DND-41 (cell line): Measurements from ENCODE around the gene NHERF2.

Source experiments
- ATAC-seq: fragments of 200-7000 bp; cut with Tn5 transposase; 3 replicates; pipeline ENCODE4 v1.9.1; 2021; ENCODE audit warnings: low read depth; ENCODE audit not compliant: insufficient read depth
- DNase-seq: peaks from one replicate; pipeline ENCODE4 v3.0.0-alpha.2; 2020
- H2AFZ ChIP-seq: 2 replicates; pipeline ENCODE4 v1.6.0; 2012; ENCODE audit warnings: low read depth, low read length
- H3K27ac ChIP-seq: 2 replicates; pipeline ENCODE4 v1.5.1; 2012; ENCODE audit warnings: low read length, inconsistent platforms
- H3K27me3 ChIP-seq: fragments of 200-600 bp; sonication (generic); 2 replicates; pipeline ENCODE4 v1.6.0; 2012; ENCODE audit warnings: low read length, mild to moderate bottlenecking, inconsistent platforms; ENCODE audit not compliant: insufficient read depth, poor library complexity
- H3K36me3 ChIP-seq: 2 replicates; pipeline ENCODE4 v1.5.1; 2012; ENCODE audit warnings: low read length, inconsistent platforms; ENCODE audit not compliant: insufficient read depth
- H3K4me1 ChIP-seq: 2 replicates; pipeline ENCODE4 v1.5.1; 2012; ENCODE audit warnings: mild to moderate bottlenecking, low read length; ENCODE audit not compliant: insufficient read depth
- H3K4me2 ChIP-seq: 2 replicates; pipeline ENCODE4 v1.6.0; 2012; ENCODE audit warnings: mild to moderate bottlenecking, moderate library complexity, low read length, inconsistent platforms; ENCODE audit not compliant: insufficient read depth
- H3K4me3 ChIP-seq, 2 experiments: fragments of 200-600 bp in 1 of 2; shearing (Covaris generic) in 1 of 2; 2 replicates each; pipeline ENCODE4 v1.5.1; 2012 to 2016; ENCODE audit warnings: inconsistent platforms in 2 of 2, low read length in 2 of 2, mild to moderate bottlenecking in 2 of 2, low read depth in 1 of 2, moderate library complexity in 1 of 2
- H3K79me2 ChIP-seq: 2 replicates; pipeline ENCODE4 v1.6.0; 2012; ENCODE audit warnings: low read length, inconsistent platforms; ENCODE audit not compliant: insufficient read depth
- H3K9ac ChIP-seq: 2 replicates; pipeline ENCODE4 v1.6.0; 2012; ENCODE audit warnings: low read depth, mild to moderate bottlenecking, inconsistent platforms, low read length, moderate library complexity
- H3K9me3 ChIP-seq: 2 replicates; pipeline ENCODE4 v1.5.1; 2012; ENCODE audit warnings: low read length, moderate library complexity, mild to moderate bottlenecking, inconsistent platforms; ENCODE audit not compliant: insufficient read depth, severe bottlenecking
- H4K20me1 ChIP-seq: 2 replicates; pipeline ENCODE4 v1.6.0; 2012; ENCODE audit warnings: low read length; ENCODE audit not compliant: insufficient read depth
- CTCF ChIP-seq: IDR thresholded peaks from 2 replicates; pipeline ENCODE4 v1.5.1; 2012; ENCODE audit warnings: borderline replicate concordance, low read length, moderate library complexity, mild to moderate bottlenecking; ENCODE audit not compliant: poor library complexity, severe bottlenecking; ENCODE audit errors: extremely low read depth
- EZH2 ChIP-seq: IDR thresholded peaks from 3 replicates; pipeline ENCODE4 v1.6.1; 2012; ENCODE audit warnings: borderline replicate concordance, low read depth, mild to moderate bottlenecking, moderate library complexity, low read length, inconsistent platforms; ENCODE audit not compliant: severe bottlenecking

Gene NHERF2

DNA sequence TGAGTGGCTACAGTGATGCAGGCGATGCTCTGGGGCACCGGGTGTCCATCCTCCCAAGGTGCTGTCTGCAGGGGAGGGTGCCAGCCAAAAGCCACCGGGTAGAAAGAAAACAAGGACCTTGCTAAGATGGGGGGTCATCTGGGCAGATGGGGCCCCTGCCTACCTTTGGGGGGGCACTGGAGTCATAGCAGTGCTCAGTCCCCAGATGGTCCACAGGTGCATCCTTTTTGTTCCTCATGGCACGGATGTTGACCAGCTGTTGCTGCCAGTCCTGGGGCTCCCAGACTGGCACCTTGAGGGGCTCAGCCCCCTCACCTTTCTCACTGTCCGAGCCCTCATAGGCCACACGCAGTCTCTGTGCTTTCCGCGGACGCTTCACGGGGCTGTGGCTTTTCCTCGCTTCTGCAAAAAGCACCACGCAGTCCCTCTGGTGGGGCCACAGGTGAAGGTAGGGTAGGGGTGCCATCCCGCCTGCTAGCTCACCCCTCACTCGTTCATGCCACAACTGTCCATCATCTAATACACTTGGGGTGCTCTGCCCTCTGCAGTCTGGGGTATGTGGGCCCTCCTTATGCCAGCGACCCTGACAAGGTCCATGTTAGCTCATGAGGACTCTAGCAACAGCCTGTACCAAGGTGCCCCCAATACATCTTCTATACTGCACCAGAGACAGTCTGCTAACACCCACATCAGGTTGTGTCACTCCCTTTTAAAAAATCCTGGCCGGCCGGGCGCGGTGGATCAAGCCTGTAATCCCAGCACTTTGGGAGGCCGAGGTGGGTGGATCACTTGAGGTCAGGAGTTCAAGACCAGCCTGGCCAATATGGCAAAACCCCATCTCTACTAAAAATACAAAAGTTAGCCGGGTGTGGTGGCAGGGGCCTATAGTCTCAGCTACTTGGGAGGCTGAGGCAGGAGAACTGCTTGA, 19.5 kb downstream of the NHERF2 start:
- Histone ChIP-seq H4K20me1 (0 out of 2 replicates have a peak, but pooled peaks cover 2% of the 10 kb centered on the region), H3K79me2 (peaks cover 36% of the 10 kb centered on the region), H3K27me3 (no peaks in the 10 kb centered on the region), H3K4me3 (peak overlapping the region in 1 of 2 experiments; percentile 66; a peak in 2 of 4 replicates), H3K4me1 (peaks cover 31% of the 10 kb centered on the region), H3K27ac (no peak overlapping the region; the same call in 1 of the 2 replicates), H3K36me3 (peaks cover 41% of the 10 kb centered on the region), H3K9me3 (no peaks in the 10 kb centered on the region), H3K9ac (peak overlapping the region; percentile 77), H2AFZ (no peak overlapping the region; the same call in 1 of the 2 replicates), H3K4me2 (peak overlapping the region; percentile 78)
- TF ChIP-seq CTCF (no peak), EZH2 (no peak)
- ATAC-seq (no peak), DNase-seq (no peak)

GRCh38 chr16:2046893-2047329, 20.2 kb downstream of the NHERF2 start:
- ATAC-seq (no peak; the same call in 2 of the 3 replicates), DNase-seq (no peak)
- Histone ChIP-seq H2AFZ (peak overlapping the region; percentile 94), H3K9ac (peak overlapping the region; percentile 77), H3K36me3 (peaks cover 46% of the 10 kb centered on the region), H3K4me1 (peaks cover 31% of the 10 kb centered on the region), H3K4me2 (peak overlapping the region; percentile 78), H3K27ac (peak overlapping the region; percentile 72), H3K27me3 (no peaks in the 10 kb centered on the region), H4K20me1 (0 out of 2 replicates have a peak, but pooled peaks cover 2% of the 10 kb centered on the region), H3K4me3 (peak overlapping the region; percentile 66 to 96), H3K79me2 (peaks cover 36% of the 10 kb centered on the region), H3K9me3 (no peaks in the 10 kb centered on the region)
- no peak for TF ChIP-seq EZH2
- no peak for TF ChIP-seq CTCF

GRCh38 chr16:2047330-2048115, 20.8 kb downstream of the NHERF2 start, which contains the start of the genes NTHL1 and TSC2:
NTHL1 (minus strand) TSS chr16:2047834; CDS start chr16:2047823, 11 bp downstream.
TSC2 (plus strand) TSS chr16:2047985; CDS start chr16:2048616, 631 bp downstream.
- Histone ChIP-seq H2AFZ (peak within 1 kb of the TSS; percentile 94), H3K4me3 (peak within 1 kb of the TSS; percentile 66 to 96), H3K9me3 (no peaks in the 10 kb centered on the region), H3K27me3 (no peaks in the 10 kb centered on the region), H3K4me1 (peaks cover 31% of the 10 kb centered on the region), H3K79me2 (peaks cover 36% of the 10 kb centered on the region), H4K20me1 (0 out of 2 replicates have a peak, but pooled peaks cover 2% of the 10 kb centered on the region), H3K9ac (peak within 1 kb of the TSS; percentile 77), H3K4me2 (peak within 1 kb of the TSS; percentile 78), H3K36me3 (peaks cover 52% of the 10 kb centered on the region), H3K27ac (peak within 1 kb of the TSS; percentile 72)
- ATAC-seq: peak; percentile 89
- TF ChIP-seq EZH2: no peak
- peak; percentile 34 for TF ChIP-seq CTCF
- peak; percentile 95 for DNase-seq
